Astrocyte (in vitro differentiated cells and primary cell): ENCODE data around the gene SEPSECS.

Experiments
- EZH2 ChIP-seq: IDR thresholded peaks from 2 replicates; pipeline ENCODE4 v1.6.1; 2012; ENCODE audit warnings: mild to moderate bottlenecking, low read length, inconsistent platforms; ENCODE audit not compliant: insufficient read depth
- TF ChIP-seq, protein P1 (sequence below): IDR thresholded peaks from 2 replicates; pipeline ENCODE4 v1.5.1; 2011; ENCODE audit warnings: low read depth, mild to moderate bottlenecking, inconsistent platforms, low read length, moderate library complexity; ENCODE audit not compliant: insufficient read depth

DNA sequence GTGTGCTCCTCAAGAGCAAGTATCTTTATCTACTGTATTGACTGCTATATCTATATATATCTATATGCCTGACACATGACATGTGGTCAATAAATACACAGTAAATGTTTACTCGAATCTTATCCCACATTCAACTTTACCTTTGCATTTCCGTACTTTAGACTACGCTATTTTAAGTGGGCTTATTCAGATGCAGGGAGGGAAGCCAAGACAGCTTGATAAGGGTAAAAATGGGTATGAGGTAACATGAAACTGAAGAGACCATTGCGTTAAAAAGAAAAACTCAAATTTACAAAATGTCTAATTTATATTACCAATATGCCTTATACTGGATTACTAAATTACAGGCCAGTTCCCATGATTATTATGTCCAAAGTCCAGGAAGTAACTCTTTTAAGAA is 17.8 kb downstream of the SEPSECS start:
- TF ChIP-seq, protein P1, sequence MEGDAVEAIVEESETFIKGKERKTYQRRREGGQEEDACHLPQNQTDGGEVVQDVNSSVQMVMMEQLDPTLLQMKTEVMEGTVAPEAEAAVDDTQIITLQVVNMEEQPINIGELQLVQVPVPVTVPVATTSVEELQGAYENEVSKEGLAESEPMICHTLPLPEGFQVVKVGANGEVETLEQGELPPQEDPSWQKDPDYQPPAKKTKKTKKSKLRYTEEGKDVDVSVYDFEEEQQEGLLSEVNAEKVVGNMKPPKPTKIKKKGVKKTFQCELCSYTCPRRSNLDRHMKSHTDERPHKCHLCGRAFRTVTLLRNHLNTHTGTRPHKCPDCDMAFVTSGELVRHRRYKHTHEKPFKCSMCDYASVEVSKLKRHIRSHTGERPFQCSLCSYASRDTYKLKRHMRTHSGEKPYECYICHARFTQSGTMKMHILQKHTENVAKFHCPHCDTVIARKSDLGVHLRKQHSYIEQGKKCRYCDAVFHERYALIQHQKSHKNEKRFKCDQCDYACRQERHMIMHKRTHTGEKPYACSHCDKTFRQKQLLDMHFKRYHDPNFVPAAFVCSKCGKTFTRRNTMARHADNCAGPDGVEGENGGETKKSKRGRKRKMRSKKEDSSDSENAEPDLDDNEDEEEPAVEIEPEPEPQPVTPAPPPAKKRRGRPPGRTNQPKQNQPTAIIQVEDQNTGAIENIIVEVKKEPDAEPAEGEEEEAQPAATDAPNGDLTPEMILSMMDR, result no peak
- no peak for TF ChIP-seq EZH2
